ENCODE results near the gene CFAP210.

DNA sequence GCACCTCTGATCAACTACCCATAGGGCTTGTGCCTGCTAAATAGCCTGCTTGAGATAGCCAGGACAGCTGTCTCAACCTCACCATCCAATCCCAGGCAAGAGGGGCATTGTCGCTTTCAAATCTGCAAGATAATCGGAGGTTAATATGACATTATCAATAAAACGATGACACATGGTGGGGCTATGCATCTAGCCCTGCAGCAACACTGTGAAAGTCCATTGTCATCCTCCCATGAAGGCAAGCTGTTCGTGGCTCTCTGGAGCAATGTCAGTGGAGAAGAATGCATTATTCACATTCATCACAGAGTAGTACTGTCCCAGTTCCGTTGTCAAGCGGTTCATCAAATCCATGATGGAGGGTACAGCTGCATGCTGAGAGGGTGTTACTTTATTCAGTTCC lies 20.5 kb upstream of the CFAP210 start:
- TF ChIP-seq, protein P1, sequence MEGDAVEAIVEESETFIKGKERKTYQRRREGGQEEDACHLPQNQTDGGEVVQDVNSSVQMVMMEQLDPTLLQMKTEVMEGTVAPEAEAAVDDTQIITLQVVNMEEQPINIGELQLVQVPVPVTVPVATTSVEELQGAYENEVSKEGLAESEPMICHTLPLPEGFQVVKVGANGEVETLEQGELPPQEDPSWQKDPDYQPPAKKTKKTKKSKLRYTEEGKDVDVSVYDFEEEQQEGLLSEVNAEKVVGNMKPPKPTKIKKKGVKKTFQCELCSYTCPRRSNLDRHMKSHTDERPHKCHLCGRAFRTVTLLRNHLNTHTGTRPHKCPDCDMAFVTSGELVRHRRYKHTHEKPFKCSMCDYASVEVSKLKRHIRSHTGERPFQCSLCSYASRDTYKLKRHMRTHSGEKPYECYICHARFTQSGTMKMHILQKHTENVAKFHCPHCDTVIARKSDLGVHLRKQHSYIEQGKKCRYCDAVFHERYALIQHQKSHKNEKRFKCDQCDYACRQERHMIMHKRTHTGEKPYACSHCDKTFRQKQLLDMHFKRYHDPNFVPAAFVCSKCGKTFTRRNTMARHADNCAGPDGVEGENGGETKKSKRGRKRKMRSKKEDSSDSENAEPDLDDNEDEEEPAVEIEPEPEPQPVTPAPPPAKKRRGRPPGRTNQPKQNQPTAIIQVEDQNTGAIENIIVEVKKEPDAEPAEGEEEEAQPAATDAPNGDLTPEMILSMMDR (IDR thresholded peaks at IDR 0.05) = no peak
- TF ChIP-seq, protein P2, sequence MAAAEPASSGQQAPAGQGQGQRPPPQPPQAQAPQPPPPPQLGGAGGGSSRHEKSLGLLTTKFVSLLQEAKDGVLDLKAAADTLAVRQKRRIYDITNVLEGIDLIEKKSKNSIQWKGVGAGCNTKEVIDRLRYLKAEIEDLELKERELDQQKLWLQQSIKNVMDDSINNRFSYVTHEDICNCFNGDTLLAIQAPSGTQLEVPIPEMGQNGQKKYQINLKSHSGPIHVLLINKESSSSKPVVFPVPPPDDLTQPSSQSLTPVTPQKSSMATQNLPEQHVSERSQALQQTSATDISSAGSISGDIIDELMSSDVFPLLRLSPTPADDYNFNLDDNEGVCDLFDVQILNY (CRISPR knock-in tag; IDR thresholded peaks at IDR 0.05) = no peak
- TF ChIP-seq, protein P3, sequence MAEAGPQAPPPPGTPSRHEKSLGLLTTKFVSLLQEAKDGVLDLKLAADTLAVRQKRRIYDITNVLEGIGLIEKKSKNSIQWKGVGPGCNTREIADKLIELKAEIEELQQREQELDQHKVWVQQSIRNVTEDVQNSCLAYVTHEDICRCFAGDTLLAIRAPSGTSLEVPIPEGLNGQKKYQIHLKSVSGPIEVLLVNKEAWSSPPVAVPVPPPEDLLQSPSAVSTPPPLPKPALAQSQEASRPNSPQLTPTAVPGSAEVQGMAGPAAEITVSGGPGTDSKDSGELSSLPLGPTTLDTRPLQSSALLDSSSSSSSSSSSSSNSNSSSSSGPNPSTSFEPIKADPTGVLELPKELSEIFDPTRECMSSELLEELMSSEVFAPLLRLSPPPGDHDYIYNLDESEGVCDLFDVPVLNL (CRISPR knock-in tag; IDR thresholded peaks at IDR 0.05; ENCODE audit: borderline replicate concordance, low read depth) = no peak
- TF ChIP-seq ZNF671 (CRISPR knock-in tag; IDR thresholded peaks at IDR 0.05) = no peak
- TF ChIP-seq, protein P4, sequence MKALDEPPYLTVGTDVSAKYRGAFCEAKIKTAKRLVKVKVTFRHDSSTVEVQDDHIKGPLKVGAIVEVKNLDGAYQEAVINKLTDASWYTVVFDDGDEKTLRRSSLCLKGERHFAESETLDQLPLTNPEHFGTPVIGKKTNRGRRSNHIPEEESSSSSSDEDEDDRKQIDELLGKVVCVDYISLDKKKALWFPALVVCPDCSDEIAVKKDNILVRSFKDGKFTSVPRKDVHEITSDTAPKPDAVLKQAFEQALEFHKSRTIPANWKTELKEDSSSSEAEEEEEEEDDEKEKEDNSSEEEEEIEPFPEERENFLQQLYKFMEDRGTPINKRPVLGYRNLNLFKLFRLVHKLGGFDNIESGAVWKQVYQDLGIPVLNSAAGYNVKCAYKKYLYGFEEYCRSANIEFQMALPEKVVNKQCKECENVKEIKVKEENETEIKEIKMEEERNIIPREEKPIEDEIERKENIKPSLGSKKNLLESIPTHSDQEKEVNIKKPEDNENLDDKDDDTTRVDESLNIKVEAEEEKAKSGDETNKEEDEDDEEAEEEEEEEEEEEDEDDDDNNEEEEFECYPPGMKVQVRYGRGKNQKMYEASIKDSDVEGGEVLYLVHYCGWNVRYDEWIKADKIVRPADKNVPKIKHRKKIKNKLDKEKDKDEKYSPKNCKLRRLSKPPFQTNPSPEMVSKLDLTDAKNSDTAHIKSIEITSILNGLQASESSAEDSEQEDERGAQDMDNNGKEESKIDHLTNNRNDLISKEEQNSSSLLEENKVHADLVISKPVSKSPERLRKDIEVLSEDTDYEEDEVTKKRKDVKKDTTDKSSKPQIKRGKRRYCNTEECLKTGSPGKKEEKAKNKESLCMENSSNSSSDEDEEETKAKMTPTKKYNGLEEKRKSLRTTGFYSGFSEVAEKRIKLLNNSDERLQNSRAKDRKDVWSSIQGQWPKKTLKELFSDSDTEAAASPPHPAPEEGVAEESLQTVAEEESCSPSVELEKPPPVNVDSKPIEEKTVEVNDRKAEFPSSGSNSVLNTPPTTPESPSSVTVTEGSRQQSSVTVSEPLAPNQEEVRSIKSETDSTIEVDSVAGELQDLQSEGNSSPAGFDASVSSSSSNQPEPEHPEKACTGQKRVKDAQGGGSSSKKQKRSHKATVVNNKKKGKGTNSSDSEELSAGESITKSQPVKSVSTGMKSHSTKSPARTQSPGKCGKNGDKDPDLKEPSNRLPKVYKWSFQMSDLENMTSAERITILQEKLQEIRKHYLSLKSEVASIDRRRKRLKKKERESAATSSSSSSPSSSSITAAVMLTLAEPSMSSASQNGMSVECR (CRISPR knock-in tag; IDR thresholded peaks at IDR 0.05; ENCODE audit: borderline replicate concordance) = no peak
- TF ChIP-seq, protein P5, sequence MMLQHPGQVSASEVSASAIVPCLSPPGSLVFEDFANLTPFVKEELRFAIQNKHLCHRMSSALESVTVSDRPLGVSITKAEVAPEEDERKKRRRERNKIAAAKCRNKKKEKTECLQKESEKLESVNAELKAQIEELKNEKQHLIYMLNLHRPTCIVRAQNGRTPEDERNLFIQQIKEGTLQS (CRISPR knock-in tag; conservative IDR thresholded peaks at IDR 0.05) = no peak
